ENCODE results near the gene ARPC1B.

DNA sequence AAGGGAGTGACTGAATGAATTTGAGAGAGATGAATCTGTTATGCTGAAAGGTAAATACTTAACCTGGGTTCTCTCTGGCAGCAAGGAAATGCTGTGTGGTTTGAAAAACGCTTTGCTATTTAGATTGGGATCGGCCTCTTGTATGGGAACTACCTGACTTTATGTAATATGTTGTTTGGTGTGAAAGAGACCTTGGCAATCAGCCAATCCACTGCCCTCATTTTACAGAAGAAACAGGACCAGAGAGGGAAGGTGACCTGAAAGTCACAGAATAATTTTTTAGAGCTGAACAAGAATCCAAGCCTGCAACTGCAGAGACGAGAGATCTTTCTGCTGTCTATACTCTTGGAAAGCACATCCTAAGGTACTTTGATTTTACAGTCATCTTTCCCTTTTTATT is 35.3 kb downstream of the ARPC1B start:
- no peak for TF ChIP-seq POLR2A (IDR thresholded peaks at IDR 0.05)
- TF ChIP-seq, protein P1, sequence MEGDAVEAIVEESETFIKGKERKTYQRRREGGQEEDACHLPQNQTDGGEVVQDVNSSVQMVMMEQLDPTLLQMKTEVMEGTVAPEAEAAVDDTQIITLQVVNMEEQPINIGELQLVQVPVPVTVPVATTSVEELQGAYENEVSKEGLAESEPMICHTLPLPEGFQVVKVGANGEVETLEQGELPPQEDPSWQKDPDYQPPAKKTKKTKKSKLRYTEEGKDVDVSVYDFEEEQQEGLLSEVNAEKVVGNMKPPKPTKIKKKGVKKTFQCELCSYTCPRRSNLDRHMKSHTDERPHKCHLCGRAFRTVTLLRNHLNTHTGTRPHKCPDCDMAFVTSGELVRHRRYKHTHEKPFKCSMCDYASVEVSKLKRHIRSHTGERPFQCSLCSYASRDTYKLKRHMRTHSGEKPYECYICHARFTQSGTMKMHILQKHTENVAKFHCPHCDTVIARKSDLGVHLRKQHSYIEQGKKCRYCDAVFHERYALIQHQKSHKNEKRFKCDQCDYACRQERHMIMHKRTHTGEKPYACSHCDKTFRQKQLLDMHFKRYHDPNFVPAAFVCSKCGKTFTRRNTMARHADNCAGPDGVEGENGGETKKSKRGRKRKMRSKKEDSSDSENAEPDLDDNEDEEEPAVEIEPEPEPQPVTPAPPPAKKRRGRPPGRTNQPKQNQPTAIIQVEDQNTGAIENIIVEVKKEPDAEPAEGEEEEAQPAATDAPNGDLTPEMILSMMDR (IDR thresholded peaks at IDR 0.05) = no peak

All from thyroid gland (tissue), 4 donors.